ENCODE results near the gene EXOC3L4.

The EXOC3L4 gene

GRCh38 chr14:103104654-103105452, 10.3 kb downstream of the EXOC3L4 start:
- in situ Hi-C loops (cut with HindIII; ENCODE audit: low sequenced_read_pairs) = no loop called here
- no peak for DNase-seq (ENCODE audit: low read depth)

GRCh38 chr14:103105580-103106150, 11.1 kb downstream of the EXOC3L4 start:
- TF ChIP-seq CTCF (IDR thresholded peaks at IDR 0.05; ENCODE audit: low read depth, low read length, missing control alignments) = no peak
- in situ Hi-C loops (cut with HindIII; ENCODE audit: low sequenced_read_pairs) = no loop called here
- H3K4me3 ChIP-seq (ENCODE audit: low read depth, low read length) = no peak overlapping the region
- DNase-seq (ENCODE audit: low read depth) = no peak

More at GRCh38 chr14:103104654-103105452, 10.3 kb downstream of the EXOC3L4 start:
- TF ChIP-seq CTCF (IDR thresholded peaks at IDR 0.05; ENCODE audit: low read depth, low read length, missing control alignments) = peak; percentile 96
- no peak overlapping the region for H3K4me3 ChIP-seq (ENCODE audit: low read depth, low read length)

GRCh38 chr14:103107455-103107854, 12.9 kb downstream of the EXOC3L4 start:
- in situ Hi-C loops (cut with HindIII; ENCODE audit: low sequenced_read_pairs) = no loop called here
- no peak for DNase-seq (ENCODE audit: low read depth)
- TF ChIP-seq CTCF (IDR thresholded peaks at IDR 0.05; ENCODE audit: low read depth, low read length, missing control alignments) = no peak
- no peak overlapping the region for H3K4me3 ChIP-seq (ENCODE audit: low read depth, low read length)

GRCh38 chr14:103107941-103108748, 13.6 kb downstream of the EXOC3L4 start:
- no peak overlapping the region for H3K4me3 ChIP-seq (ENCODE audit: low read depth, low read length)

GRCh38 chr14:103108749-103109207, 14.3 kb downstream of the EXOC3L4 start:
- no peak for TF ChIP-seq CTCF (IDR thresholded peaks at IDR 0.05; ENCODE audit: low read depth, low read length, missing control alignments)
- H3K4me3 ChIP-seq (ENCODE audit: low read depth, low read length) = no peak overlapping the region
- DNase-seq (ENCODE audit: low read depth) = no peak
- in situ Hi-C loops (cut with HindIII; ENCODE audit: low sequenced_read_pairs) = no loop called here

More at GRCh38 chr14:103107941-103108748, 13.6 kb downstream of the EXOC3L4 start:
- no peak for DNase-seq (ENCODE audit: low read depth)
- TF ChIP-seq CTCF (IDR thresholded peaks at IDR 0.05; ENCODE audit: low read depth, low read length, missing control alignments) = no peak
- in situ Hi-C loops (cut with HindIII; ENCODE audit: low sequenced_read_pairs) = no loop called here
